LNCaP clone FGC (cell line): Measurements from ENCODE around the gene KCNH4.

Experiments
- DNase-seq: peaks from one replicate; pipeline ENCODE4 v3.0.0-alpha.2; 2011; ENCODE audit warnings: low read depth
- H3K4me3 ChIP-seq: 2 replicates; pipeline ENCODE4 v1.5.1; 2011; ENCODE audit warnings: mild to moderate bottlenecking, low read depth, low read length, control low read depth
- CTCF ChIP-seq: IDR thresholded peaks from 2 replicates; pipeline ENCODE4 v1.5.1; 2012; ENCODE audit warnings: mild to moderate bottlenecking; ENCODE audit not compliant: control insufficient read depth, insufficient read depth; ENCODE audit errors: extremely low read depth

The KCNH4 gene

GRCh38 chr17:42181851-42182207, 887 bp upstream of the KCNH4 start:
- TF ChIP-seq CTCF = no peak
- no peak for DNase-seq
- no peak overlapping the region for H3K4me3 ChIP-seq

GRCh38 chr17:42180411-42180921, 476 bp downstream of the KCNH4 start:
- DNase-seq = no peak
- TF ChIP-seq CTCF = no peak
- no peak overlapping the region for H3K4me3 ChIP-seq

GRCh38 chr17:42179911-42180410, 981 bp downstream of the KCNH4 start:
- H3K4me3 ChIP-seq = no peak overlapping the region
- no peak for DNase-seq
- TF ChIP-seq CTCF = no peak

- H3K4me3 ChIP-seq = no peak overlapping the region
- no peak for DNase-seq
- no peak for TF ChIP-seq CTCF
Measured at GRCh38 chr17:42179335-42179734, 1.6 kb downstream of the KCNH4 start.

GRCh38 chr17:42178817-42179216, 2.1 kb downstream of the KCNH4 start:
- DNase-seq = no peak
- no peak overlapping the region for H3K4me3 ChIP-seq
- TF ChIP-seq CTCF = no peak

- DNase-seq = no peak
- TF ChIP-seq CTCF = no peak
- H3K4me3 ChIP-seq = no peak overlapping the region
Measured at GRCh38 chr17:42177684-42178083, 3.3 kb downstream of the KCNH4 start.

- no peak overlapping the region for H3K4me3 ChIP-seq
- TF ChIP-seq CTCF = no peak
- DNase-seq = no peak
Measured at GRCh38 chr17:42174126-42174783, 6.7 kb downstream of the KCNH4 start.
